GM12878 (cell line): ENCODE measurements around the gene CDH15.
"Not testable (repeated sequence)": the region's sequence is repeated elsewhere in the genome, so short reads cannot be mapped to it uniquely, and the experiment has no call there.

ENCODE experiments used
- CTCF ChIP-seq, 3 experiments: IDR thresholded peaks in 2 of 3; conservative IDR thresholded peaks in 1 of 3; 2 replicates each; pipeline ENCODE4 v1.5.1; 2011; ENCODE audit warnings: low read depth in 3 of 3, low read length in 3 of 3, mild to moderate bottlenecking in 3 of 3, control low read depth in 2 of 3, moderate library complexity in 2 of 3, inconsistent platforms in 1 of 3, mixed read lengths in 1 of 3; ENCODE audit not compliant: control insufficient read depth in 2 of 3, insufficient read depth in 1 of 3; ENCODE audit errors: extremely low read depth in 1 of 3
- HDGF ChIP-seq: fragments of 450-650 bp; IDR thresholded peaks from 2 replicates; pipeline ENCODE4 v1.6.1; 2016; ENCODE audit warnings: antibody characterized with exemption
- KDM1A ChIP-seq: fragments of 200-600 bp; sonication (generic); IDR thresholded peaks from 2 replicates; pipeline ENCODE4 v1.6.1; 2016; ENCODE audit warnings: borderline replicate concordance
- POLR2A ChIP-seq: IDR thresholded peaks from 2 replicates; pipeline ENCODE4 v1.6.1; 2011; ENCODE audit warnings: low read depth, mild to moderate bottlenecking, low read length
- RFX5 ChIP-seq: IDR thresholded peaks from 2 replicates; pipeline ENCODE4 v1.6.1; 2011; ENCODE audit warnings: low read depth, low read length, improper control_type of control experiment

DNA sequence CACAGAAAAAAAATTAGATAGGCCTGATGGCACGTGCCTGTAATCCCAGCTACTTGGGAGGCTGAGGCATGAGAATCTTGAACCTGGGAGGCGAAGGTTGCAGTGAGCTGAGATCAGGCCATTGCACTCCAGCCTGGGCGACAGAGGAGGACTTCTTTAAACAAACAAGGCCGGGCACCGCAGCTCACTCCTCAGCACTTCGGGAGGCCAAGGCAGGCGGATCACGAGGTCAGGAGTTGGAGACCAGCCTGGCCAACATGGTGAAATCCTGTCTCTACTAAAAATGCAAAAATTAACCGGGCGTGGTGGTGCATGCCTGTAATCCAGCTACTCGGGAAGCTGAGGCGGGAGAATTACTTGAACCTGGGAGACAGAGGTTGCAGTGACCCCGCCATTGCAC, 72.7 kb downstream of the CDH15 start:
- not testable (repeated sequence) for TF ChIP-seq KDM1A; POLR2A; RFX5; CTCF (IDR thresholded peaks at IDR 0.05 in 2 of 3, conservative IDR thresholded peaks at IDR 0.05 in 1 of 3; ENCODE audit: control insufficient read depth in 2 of 3, extremely low read depth in 1 of 3, insufficient read depth in 1 of 3, low read depth in 3 of 3, low read length in 3 of 3); HDGF
